HUES48 (cell line): ENCODE measurements around the gene PBX4.
"Not testable (repeated sequence)": the region's sequence is repeated elsewhere in the genome, so short reads cannot be mapped to it uniquely, and the experiment has no call there.

ENCODE experiments used
- H3K27ac ChIP-seq: one replicate; pipeline ENCODE4 v1.7.0; 2013; ENCODE audit warnings: low read depth, low read length, inconsistent platforms
- H3K27me3 ChIP-seq: 2 replicates; pipeline ENCODE4 v1.6.1; 2013; ENCODE audit warnings: mild to moderate bottlenecking, low read length; ENCODE audit not compliant: control insufficient read depth, insufficient read depth
- H3K36me3 ChIP-seq: 2 replicates; pipeline ENCODE4 v1.6.1; 2013; ENCODE audit warnings: low read length; ENCODE audit not compliant: control insufficient read depth, insufficient read depth
- H3K4me1 ChIP-seq: 2 replicates; pipeline ENCODE4 v1.6.1; 2013; ENCODE audit warnings: mild to moderate bottlenecking, low read length; ENCODE audit not compliant: control insufficient read depth, insufficient read depth
- H3K4me3 ChIP-seq: 2 replicates; pipeline ENCODE4 v1.5.1; 2013; ENCODE audit warnings: mild to moderate bottlenecking, low read depth, low read length
- H3K9ac ChIP-seq: 2 replicates; pipeline ENCODE4 v1.6.1; 2013; ENCODE audit warnings: mild to moderate bottlenecking, low read depth, low read length, moderate library complexity
- H3K9me3 ChIP-seq: 2 replicates; pipeline ENCODE4 v1.6.1; 2013; ENCODE audit warnings: low read length; ENCODE audit not compliant: control insufficient read depth, insufficient read depth

The PBX4 gene

GRCh38 chr19:19624032-19624570, 5.6 kb upstream of the PBX4 start:
- Histone ChIP-seq H3K4me3 (no peak overlapping the region), H3K36me3 (peaks cover 39% of the 10 kb centered on the region), H3K27me3 (no peaks in the 10 kb centered on the region), H3K9ac (no peak overlapping the region), H3K27ac (no peak overlapping the region), H3K9me3 (no peaks in the 10 kb centered on the region), H3K4me1 (peaks cover 4% of the 10 kb centered on the region; the same call in 1 of the 2 replicates)

- Histone ChIP-seq H3K27ac (no peak overlapping the region), H3K9me3 (no peaks in the 10 kb centered on the region), H3K36me3 (peaks cover 39% of the 10 kb centered on the region), H3K4me1 (peaks cover 4% of the 10 kb centered on the region; the same call in 1 of the 2 replicates), H3K9ac (no peak overlapping the region), H3K27me3 (no peaks in the 10 kb centered on the region), H3K4me3 (no peak overlapping the region)
Measured at GRCh38 chr19:19623383-19623782, 4.9 kb upstream of the PBX4 start.

- H3K9me3 ChIP-seq: no peaks in the 10 kb centered on the region
- H3K4me1 ChIP-seq: no peaks in the 10 kb centered on the region
- peaks cover 10% of the 10 kb centered on the region for H3K27me3 ChIP-seq
- H3K27ac ChIP-seq: no peak overlapping the region
- H3K36me3 ChIP-seq: peaks cover 25% of the 10 kb centered on the region
- no peak overlapping the region for H3K9ac ChIP-seq
- no peak overlapping the region for H3K4me3 ChIP-seq
Measured at GRCh38 chr19:19619849-19620210, 1.3 kb upstream of the PBX4 start.

- no peak overlapping the region for H3K27ac ChIP-seq
- peaks cover 10% of the 10 kb centered on the region for H3K27me3 ChIP-seq
- no peaks in the 10 kb centered on the region for H3K4me1 ChIP-seq
- no peaks in the 10 kb centered on the region for H3K9me3 ChIP-seq
- peaks cover 20% of the 10 kb centered on the region for H3K36me3 ChIP-seq
- no peak overlapping the region for H3K9ac ChIP-seq
- H3K4me3 ChIP-seq: peak overlapping the region; percentile 63; the same call in 1 of the 2 replicates
Measured at GRCh38 chr19:19619181-19619848, 828 bp upstream of the PBX4 start.

- Histone ChIP-seq H3K36me3 (no peaks in the 10 kb centered on the region), H3K9me3 (no peaks in the 10 kb centered on the region), H3K9ac (no peak overlapping the region), H3K4me3 (no peak overlapping the region), H3K27ac (no peak overlapping the region), H3K27me3 (peaks cover 10% of the 10 kb centered on the region), H3K4me1 (no peaks in the 10 kb centered on the region)
Measured at GRCh38 chr19:19615086-19615485, 3.4 kb downstream of the PBX4 start.

- Histone ChIP-seq H3K9ac (no peak overlapping the region), H3K4me3 (no peak overlapping the region), H3K27me3 (peaks cover 10% of the 10 kb centered on the region), H3K27ac (no peak overlapping the region), H3K4me1 (no peaks in the 10 kb centered on the region), H3K36me3 (no peaks in the 10 kb centered on the region), H3K9me3 (no peaks in the 10 kb centered on the region)
Measured at GRCh38 chr19:19613506-19613905, 5.0 kb downstream of the PBX4 start.

- no peak overlapping the region for H3K27ac ChIP-seq
- H3K9ac ChIP-seq: no peak overlapping the region
- H3K4me3 ChIP-seq: no peak overlapping the region
- H3K9me3 ChIP-seq: no peaks in the 10 kb centered on the region
- H3K4me1 ChIP-seq: no peaks in the 10 kb centered on the region
- H3K36me3 ChIP-seq: no peaks in the 10 kb centered on the region
- H3K27me3 ChIP-seq: no peaks in the 10 kb centered on the region
Measured at GRCh38 chr19:19610376-19611202, 7.9 kb downstream of the PBX4 start.

GRCh38 chr19:19606686-19607085, 11.8 kb downstream of the PBX4 start:
- H3K9ac ChIP-seq, H3K9me3 ChIP-seq, H3K27me3 ChIP-seq, H3K4me1 ChIP-seq, H3K4me3 ChIP-seq, H3K36me3 ChIP-seq, H3K27ac ChIP-seq: not testable (repeated sequence)

GRCh38 chr19:19606021-19606420, 12.5 kb downstream of the PBX4 start:
- Histone ChIP-seq H3K27ac (no peak overlapping the region), H3K4me3 (no peak overlapping the region), H3K4me1 (peaks cover 10% of the 10 kb centered on the region), H3K9me3 (no peaks in the 10 kb centered on the region), H3K27me3 (no peaks in the 10 kb centered on the region), H3K36me3 (no peaks in the 10 kb centered on the region), H3K9ac (no peak overlapping the region)

- peaks cover 10% of the 10 kb centered on the region for H3K4me1 ChIP-seq
- peak overlapping the region; percentile 43 for H3K27ac ChIP-seq
- H3K36me3 ChIP-seq: no peaks in the 10 kb centered on the region
Measured at GRCh38 chr19:19602713-19603324, 15.7 kb downstream of the PBX4 start.

More at GRCh38 chr19:19602713-19603324, 15.7 kb downstream of the PBX4 start:
- Histone ChIP-seq H3K9me3 (no peaks in the 10 kb centered on the region), H3K27me3 (no peaks in the 10 kb centered on the region), H3K4me3 (no peak overlapping the region), H3K9ac (no peak overlapping the region)
